Smooth muscle cell of the brain vasculature (primary cell): ENCODE measurements around the gene CRIM1.

Source experiments
- DNase-seq: peaks from one replicate; pipeline ENCODE4 v3.0.0-alpha.2; 2012; ENCODE audit warnings: low read depth, low spot score

The CRIM1 gene

GRCh38 chr2:36423619-36424120, 68.1 kb downstream of the CRIM1 start:
- DNase-seq: no peak

- DNase-seq: no peak
Observed at GRCh38 chr2:36425608-36426355, 70.2 kb downstream of the CRIM1 start.

- DNase-seq: no peak
Observed at GRCh38 chr2:36427790-36428243, 72.2 kb downstream of the CRIM1 start.

- no peak for DNase-seq
Observed at GRCh38 chr2:36430549-36430948, 75.0 kb downstream of the CRIM1 start.

GRCh38 chr2:36432479-36432878, 76.9 kb downstream of the CRIM1 start:
- DNase-seq: no peak

GRCh38 chr2:36433311-36434217, 78.0 kb downstream of the CRIM1 start:
- DNase-seq: no peak

- peak; percentile 68 for DNase-seq
Observed at GRCh38 chr2:36438449-36438977, 82.9 kb downstream of the CRIM1 start.

- DNase-seq: no peak
Observed at GRCh38 chr2:36439084-36439483, 83.5 kb downstream of the CRIM1 start.

GRCh38 chr2:36441065-36441625, 85.6 kb downstream of the CRIM1 start:
- no peak for DNase-seq

- no peak for DNase-seq
Observed at GRCh38 chr2:36441816-36442215, 86.2 kb downstream of the CRIM1 start.

GRCh38 chr2:36444216-36444936, 88.8 kb downstream of the CRIM1 start:
- DNase-seq: no peak

- no peak for DNase-seq
Observed at GRCh38 chr2:36445185-36445866, 89.7 kb downstream of the CRIM1 start.

GRCh38 chr2:36446294-36446693, 90.7 kb downstream of the CRIM1 start:
- DNase-seq: no peak

- no peak for DNase-seq
Observed at GRCh38 chr2:36449213-36449612, 93.6 kb downstream of the CRIM1 start.

GRCh38 chr2:36449943-36450392, 94.4 kb downstream of the CRIM1 start:
- DNase-seq: no peak

- no peak for DNase-seq
Observed at GRCh38 chr2:36450466-36451196, 95.1 kb downstream of the CRIM1 start.

- no peak for DNase-seq
Observed at GRCh38 chr2:36451512-36451911, 95.9 kb downstream of the CRIM1 start.

GRCh38 chr2:36452260-36452659, 96.7 kb downstream of the CRIM1 start:
- no peak for DNase-seq

- DNase-seq: no peak
Observed at GRCh38 chr2:36453652-36454051, 98.1 kb downstream of the CRIM1 start.

GRCh38 chr2:36455011-36455410, 99.4 kb downstream of the CRIM1 start:
- DNase-seq: no peak
